T-helper 17 cell (primary cell): Measurements from ENCODE around the gene NFIB. TPM values are rescaled to one million over a fixed set of nuclear protein-coding genes. Genes with fewer than 3 reads are reported as not detected.
A peak's percentile ranks its signal among the peaks of the same experiment; 100 is the strongest.

Experiments used
- ATAC-seq: fragments of 150-1000 bp; cut with Tn5 transposase; 2 replicates; pipeline ENCODE4 v1.10.0; 2021; ENCODE audit warnings: mild to moderate bottlenecking, moderate library complexity
- DNase-seq, 3 donors: peaks; one replicate each; pipeline versions ENCODE4 v3.0.0 to v3.0.0-alpha.2; 2020 to 2021
- H3K9me3 ChIP-seq: one replicate; pipeline ENCODE4 v1.7.0; 2013; ENCODE audit warnings: low read length, mild to moderate bottlenecking; ENCODE audit not compliant: control insufficient read depth, poor library complexity, severe bottlenecking
- H3K27ac Mint-ChIP-seq: one replicate; pipeline ENCODE4 v1.8.0; 2022; ENCODE audit warnings: mild to moderate bottlenecking, moderate library complexity, mixed read lengths
- H3K27me3 Mint-ChIP-seq: one replicate; pipeline ENCODE4 v1.8.0; 2022; ENCODE audit warnings: mixed read lengths
- H3K36me3 Mint-ChIP-seq: one replicate; pipeline ENCODE4 v1.8.0; 2022; ENCODE audit warnings: low read depth, mixed read lengths
- H3K4me1 Mint-ChIP-seq: one replicate; pipeline ENCODE4 v1.8.0; 2022; ENCODE audit warnings: mild to moderate bottlenecking, mixed read lengths
- H3K4me3 Mint-ChIP-seq: one replicate; pipeline ENCODE4 v1.8.0; 2022; ENCODE audit warnings: mild to moderate bottlenecking, moderate library complexity, mixed read lengths
- total RNA-seq, 4 donors: library from RNA in 2 of 4; stranded (reverse) in 2 of 4; gene quantifications; one replicate each; pipeline ENCODE4 v1.2.3 and lab custom pipeline; 2022 to 2026

NFIB gene
- total RNA-seq, 2 donors from 2014 or later: 0.12 to 0.76 TPM

DNA sequence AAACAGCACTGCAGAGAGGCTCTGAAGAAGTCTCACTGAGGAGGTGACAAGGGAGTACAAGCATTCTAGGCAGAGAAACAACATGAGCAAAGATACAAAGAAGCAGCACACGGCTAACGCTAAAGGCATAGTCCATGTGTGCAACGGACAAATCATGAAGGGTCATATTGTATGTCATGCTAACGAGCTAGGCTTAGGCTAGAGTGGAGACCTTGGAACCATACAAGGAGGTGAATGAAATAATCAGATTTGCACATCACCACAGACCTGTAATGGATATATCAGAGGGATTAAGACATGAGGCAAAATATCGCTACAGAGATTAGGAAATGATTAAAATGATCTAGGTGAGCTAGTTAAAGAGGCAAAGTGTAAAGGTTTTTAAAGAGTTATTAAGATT, 145.6 kb downstream of the NFIB start:
- no peaks in the 10 kb centered on the region for H3K4me1 Mint-ChIP-seq
- no peak for DNase-seq
- H3K36me3 Mint-ChIP-seq: no peaks in the 10 kb centered on the region

GRCh38 chr9:14165376-14166035, 148.4 kb downstream of the NFIB start:
- Mint-ChIP-seq H3K4me3 (no peak overlapping the region), H3K36me3 (no peaks in the 10 kb centered on the region), H3K4me1 (no peaks in the 10 kb centered on the region), H3K27ac (no peak overlapping the region), H3K27me3 (peaks cover 5% of the 10 kb centered on the region)
- ATAC-seq (no peak), DNase-seq (no peak)
- H3K9me3 ChIP-seq: no peaks in the 10 kb centered on the region

More for the DNA sequence above, 145.6 kb downstream of the NFIB start:
- no peak for ATAC-seq
- no peak overlapping the region for H3K27ac Mint-ChIP-seq
- peaks cover 5% of the 10 kb centered on the region for H3K27me3 Mint-ChIP-seq
- no peak overlapping the region for H3K4me3 Mint-ChIP-seq
- H3K9me3 ChIP-seq: no peaks in the 10 kb centered on the region

- ATAC-seq (no peak), DNase-seq (no peak)
- no peaks in the 10 kb centered on the region for H3K36me3 Mint-ChIP-seq
- no peaks in the 10 kb centered on the region for H3K9me3 ChIP-seq
- H3K4me3 Mint-ChIP-seq: no peak overlapping the region
- no peak overlapping the region for H3K27ac Mint-ChIP-seq
- peaks cover 5% of the 10 kb centered on the region for H3K27me3 Mint-ChIP-seq
- H3K4me1 Mint-ChIP-seq: no peaks in the 10 kb centered on the region
Measured at GRCh38 chr9:14164908-14165307, 149.0 kb downstream of the NFIB start.

DNA sequence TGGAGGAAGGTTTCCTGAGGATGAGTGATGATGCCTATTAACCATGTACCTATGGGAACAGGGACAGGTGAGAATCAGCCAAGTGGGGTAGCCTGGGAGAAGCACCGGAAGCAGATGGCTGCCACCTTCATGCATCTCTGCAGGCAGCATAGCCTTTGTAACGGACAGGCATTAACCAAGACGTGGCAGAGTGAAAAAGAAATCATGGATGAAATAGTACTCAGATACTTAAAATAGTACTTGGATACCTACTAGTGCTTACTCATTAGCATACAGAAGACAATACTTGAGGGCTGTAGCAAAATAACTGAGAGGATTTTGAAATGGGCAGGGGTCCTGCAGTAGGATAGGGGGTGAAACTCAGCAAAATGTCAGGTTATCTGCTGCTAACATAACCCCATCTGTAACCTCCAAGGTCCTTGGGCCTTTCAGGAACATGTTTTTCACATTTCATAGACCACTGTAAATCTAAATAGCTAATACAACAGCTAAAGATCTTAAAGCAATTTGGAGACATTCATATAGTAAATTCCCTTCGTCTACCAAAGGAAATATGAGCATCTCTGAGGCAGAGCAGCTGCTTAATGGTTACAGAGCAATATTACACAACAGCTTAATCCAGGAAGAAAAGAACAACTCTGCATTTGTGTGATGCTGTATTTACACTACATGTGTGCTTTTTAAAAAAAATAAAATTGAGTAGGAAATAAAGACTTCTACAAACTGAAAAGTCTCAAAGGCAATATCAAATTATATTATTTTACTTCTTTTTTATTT, 154.3 kb downstream of the NFIB start:
- Mint-ChIP-seq H3K27me3 (peaks cover 3% of the 10 kb centered on the region), H3K4me1 (peaks cover 5% of the 10 kb centered on the region), H3K27ac (no peak overlapping the region), H3K36me3 (no peaks in the 10 kb centered on the region), H3K4me3 (no peak overlapping the region)
- ATAC-seq (no peak), DNase-seq (no peak)
- no peaks in the 10 kb centered on the region for H3K9me3 ChIP-seq

- H3K27ac Mint-ChIP-seq: no peak overlapping the region
- no peak for ATAC-seq
- no peak for DNase-seq
- H3K4me3 Mint-ChIP-seq: no peak overlapping the region
- peaks cover 5% of the 10 kb centered on the region for H3K27me3 Mint-ChIP-seq
- H3K36me3 Mint-ChIP-seq: no peaks in the 10 kb centered on the region
- H3K9me3 ChIP-seq: no peaks in the 10 kb centered on the region
- H3K4me1 Mint-ChIP-seq: peaks cover 5% of the 10 kb centered on the region
Measured at GRCh38 chr9:14158916-14159315, 155.0 kb downstream of the NFIB start.

- DNase-seq: no peak
- H3K27ac Mint-ChIP-seq: no peak overlapping the region
- H3K27me3 Mint-ChIP-seq: peaks cover 9% of the 10 kb centered on the region
- no peaks in the 10 kb centered on the region for H3K9me3 ChIP-seq
- H3K4me1 Mint-ChIP-seq: peaks cover 5% of the 10 kb centered on the region
- ATAC-seq: no peak
- no peaks in the 10 kb centered on the region for H3K36me3 Mint-ChIP-seq
- no peak overlapping the region for H3K4me3 Mint-ChIP-seq
Measured at GRCh38 chr9:14158136-14158813, 155.7 kb downstream of the NFIB start.

GRCh38 chr9:14157191-14157590, 156.8 kb downstream of the NFIB start:
- ATAC-seq: no peak

GRCh38 chr9:14156046-14156445, 157.9 kb downstream of the NFIB start:
- Mint-ChIP-seq H3K27me3 (peaks cover 9% of the 10 kb centered on the region), H3K4me1 (peaks cover 5% of the 10 kb centered on the region), H3K27ac (no peak overlapping the region), H3K4me3 (no peak overlapping the region), H3K36me3 (no peaks in the 10 kb centered on the region)
- ATAC-seq (peak; percentile 41), DNase-seq (no peak)
- no peaks in the 10 kb centered on the region for H3K9me3 ChIP-seq

More at GRCh38 chr9:14157191-14157590, 156.8 kb downstream of the NFIB start:
- peaks cover 9% of the 10 kb centered on the region for H3K27me3 Mint-ChIP-seq
- no peak overlapping the region for H3K27ac Mint-ChIP-seq
- DNase-seq: no peak
- H3K4me3 Mint-ChIP-seq: no peak overlapping the region
- no peaks in the 10 kb centered on the region for H3K36me3 Mint-ChIP-seq
- peaks cover 5% of the 10 kb centered on the region for H3K4me1 Mint-ChIP-seq
- no peaks in the 10 kb centered on the region for H3K9me3 ChIP-seq

- H3K9me3 ChIP-seq: no peaks in the 10 kb centered on the region
- ATAC-seq (no peak), DNase-seq (no peak)
- Mint-ChIP-seq H3K4me3 (no peak overlapping the region), H3K27me3 (peaks cover 9% of the 10 kb centered on the region), H3K27ac (no peak overlapping the region), H3K4me1 (peaks cover 5% of the 10 kb centered on the region), H3K36me3 (no peaks in the 10 kb centered on the region)
Measured at GRCh38 chr9:14155237-14155636, 158.7 kb downstream of the NFIB start.

- H3K27me3 Mint-ChIP-seq: peaks cover 14% of the 10 kb centered on the region
- ATAC-seq (no peak), DNase-seq (no peak)
- H3K36me3 Mint-ChIP-seq: no peaks in the 10 kb centered on the region
- no peaks in the 10 kb centered on the region for H3K9me3 ChIP-seq
- no peak overlapping the region for H3K27ac Mint-ChIP-seq
- H3K4me3 Mint-ChIP-seq: no peak overlapping the region
- H3K4me1 Mint-ChIP-seq: peaks cover 5% of the 10 kb centered on the region
Measured at GRCh38 chr9:14153310-14153720, 160.6 kb downstream of the NFIB start.

DNA sequence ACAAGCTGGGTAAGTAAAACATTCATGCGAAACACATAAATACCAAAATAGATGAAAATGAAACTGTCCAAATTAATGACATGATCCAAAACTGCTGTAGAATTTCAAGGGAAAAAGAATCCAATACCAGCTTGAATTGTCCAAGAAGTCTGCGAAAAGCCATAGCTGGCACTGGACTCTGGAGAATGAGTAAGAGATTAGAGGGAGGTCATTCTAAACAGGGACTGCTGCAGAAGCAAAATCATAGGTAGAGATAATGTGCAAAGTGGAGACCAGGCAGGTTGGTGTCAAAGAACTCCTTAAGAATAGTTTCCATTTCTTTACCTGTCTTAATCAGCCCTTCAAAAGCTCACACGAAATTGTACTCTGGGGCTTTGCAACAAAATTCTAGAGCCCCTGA, 162.5 kb downstream of the NFIB start:
- no peaks in the 10 kb centered on the region for H3K9me3 ChIP-seq
- DNase-seq (no peak), ATAC-seq (no peak)
- Mint-ChIP-seq H3K36me3 (no peaks in the 10 kb centered on the region), H3K4me1 (peaks cover 4% of the 10 kb centered on the region), H3K27ac (no peak overlapping the region), H3K27me3 (peaks cover 14% of the 10 kb centered on the region), H3K4me3 (no peak overlapping the region)

DNA sequence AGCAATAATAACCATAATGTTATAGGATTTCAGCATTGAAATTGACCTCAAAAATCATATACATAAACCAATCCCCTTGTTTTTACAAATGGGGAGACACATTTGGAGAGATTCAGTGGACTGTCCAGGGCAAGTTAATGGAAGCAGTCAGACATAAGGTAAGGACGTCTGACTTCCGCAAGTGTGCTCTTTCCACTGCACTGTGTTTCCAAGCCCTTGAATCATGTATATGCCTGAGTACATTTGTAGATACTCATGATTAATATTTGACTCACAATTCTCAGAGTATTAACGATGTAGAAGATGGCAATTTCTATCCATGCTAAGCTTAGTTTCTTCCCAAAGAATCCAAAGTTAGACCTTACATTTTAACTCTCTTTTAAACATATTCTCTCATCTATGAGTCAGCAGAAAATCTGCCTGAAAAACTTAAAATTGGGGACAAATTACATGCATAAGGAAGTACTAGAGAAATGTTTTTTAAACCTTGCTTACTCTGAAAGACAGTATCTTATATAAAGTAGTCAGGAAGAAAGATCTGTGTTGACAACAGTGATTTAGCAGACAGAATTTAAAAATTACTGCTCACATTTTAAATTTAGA, 165.3 kb downstream of the NFIB start:
- Mint-ChIP-seq H3K27me3 (peaks cover 14% of the 10 kb centered on the region), H3K27ac (no peak overlapping the region), H3K4me1 (no peaks in the 10 kb centered on the region), H3K4me3 (no peak overlapping the region), H3K36me3 (no peaks in the 10 kb centered on the region)
- no peaks in the 10 kb centered on the region for H3K9me3 ChIP-seq
- no peak for ATAC-seq
- no peak for DNase-seq

DNA sequence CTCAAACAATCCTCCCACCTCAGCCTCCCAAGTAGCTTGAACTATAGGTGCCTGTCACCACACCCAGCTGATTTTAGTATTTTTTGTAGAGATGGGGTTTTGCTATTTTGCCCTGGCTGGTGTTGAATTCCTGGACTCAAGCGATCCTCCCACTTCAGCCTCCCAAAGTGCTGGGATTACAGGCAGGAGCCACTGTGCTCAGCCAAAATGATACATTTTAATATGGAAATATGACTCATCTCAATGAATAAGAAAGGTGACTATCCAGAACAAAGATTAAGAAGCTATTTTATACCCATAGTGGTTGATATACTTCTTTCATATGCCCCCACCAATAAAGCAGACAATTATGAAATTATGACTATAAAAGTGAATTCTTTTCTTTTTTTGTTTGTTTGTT, 166.2 kb downstream of the NFIB start:
- H3K27ac Mint-ChIP-seq: no peak overlapping the region
- no peaks in the 10 kb centered on the region for H3K4me1 Mint-ChIP-seq
- no peak for DNase-seq
- no peaks in the 10 kb centered on the region for H3K36me3 Mint-ChIP-seq
- H3K27me3 Mint-ChIP-seq: peaks cover 10% of the 10 kb centered on the region
- no peaks in the 10 kb centered on the region for H3K9me3 ChIP-seq
- ATAC-seq: no peak
- H3K4me3 Mint-ChIP-seq: no peak overlapping the region
